ENCODE results near the gene SFXN3. TPM values are rescaled to one million over a fixed set of nuclear protein-coding genes. Genes with fewer than 3 reads are reported as not detected.
A peak's percentile ranks its signal among the peaks of the same experiment; 100 is the strongest.

Gene SFXN3
- total and polyA plus RNA-seq, 2 of the 13 experiments (the other 11 are each of a cell fraction or from before 2014, with no cell fraction given), result 16.8 to 71.5 TPM

GRCh38 chr10:101060951-101061623 lies 30.1 kb downstream of the SFXN3 start (continued):
- TF ChIP-seq ZNF687 (CRISPR knock-in tag; IDR thresholded peaks at IDR 0.05), result peak; percentile 88
- TF ChIP-seq SMYD3 (CRISPR knock-in tag; IDR thresholded peaks at IDR 0.05), result no peak
- no peak for TF ChIP-seq NR1H2 (CRISPR knock-in tag; IDR thresholded peaks at IDR 0.05; ENCODE audit: borderline replicate concordance, low read depth)
- TF ChIP-seq ZNF850 (CRISPR knock-in tag; conservative IDR thresholded peaks at IDR 0.05), result peak; percentile 93
- peak; percentile 81; the same call in 1 of the 2 replicates for TF ChIP-seq RXRA (CRISPR knock-in tag; IDR thresholded peaks at IDR 0.05)
- TF ChIP-seq ZBTB14 (CRISPR knock-in tag; IDR thresholded peaks at IDR 0.05), result 0 out of 2 replicates have a peak, but pooled peaks have one; percentile 18
- 0 out of 2 replicates have a peak, but pooled peaks have one; percentile 41 for TF ChIP-seq ZNF468 (CRISPR knock-in tag; IDR thresholded peaks at IDR 0.05)
- peak; percentile 95 for TF ChIP-seq NAIF1 (CRISPR knock-in tag; IDR thresholded peaks at IDR 0.05; ENCODE audit: borderline replicate concordance)
- peak; percentile 88 for TF ChIP-seq KDM3A (CRISPR knock-in tag; IDR thresholded peaks at IDR 0.05; ENCODE audit: low read depth)
- TF ChIP-seq MYNN (CRISPR knock-in tag; IDR thresholded peaks at IDR 0.05; ENCODE audit: low read depth), result no peak; the same call in 1 of the 2 replicates
- TF ChIP-seq ZNF253 (CRISPR knock-in tag; IDR thresholded peaks at IDR 0.05; ENCODE audit: borderline replicate concordance), result peak; percentile 72; the same call in 1 of the 2 replicates
- peak; percentile 76; the same call in 1 of the 2 replicates for TF ChIP-seq ZNF503 (CRISPR knock-in tag; IDR thresholded peaks at IDR 0.05)
- peak; percentile 63 for TF ChIP-seq GATA4 (IDR thresholded peaks at IDR 0.05; ENCODE audit: borderline replicate concordance, low read depth)
- 0 out of 2 replicates have a peak, but pooled peaks have one; percentile 35 for TF ChIP-seq SRY (CRISPR knock-in tag; IDR thresholded peaks at IDR 0.05)
- no peak; the same call in 1 of the 2 replicates for TF ChIP-seq SOX13 (IDR thresholded peaks at IDR 0.05)
- peak in 1 of 2 experiments; percentile 17; a peak in 1 of 4 replicates for TF ChIP-seq SOX13 (CRISPR knock-in tag; conservative IDR thresholded peaks at IDR 0.05 in 1 of 2, IDR thresholded peaks at IDR 0.05 in 1 of 2)
- TF ChIP-seq NPAS2 (CRISPR knock-in tag; IDR thresholded peaks at IDR 0.05; ENCODE audit: borderline replicate concordance), result no peak
- 0 out of 2 replicates have a peak, but pooled peaks have one; percentile 41 for TF ChIP-seq ZBTB26 (CRISPR knock-in tag; IDR thresholded peaks at IDR 0.05; ENCODE audit: borderline replicate concordance)
- no peak for TF ChIP-seq SRSF9 (IDR thresholded peaks at IDR 0.05; ENCODE audit: borderline replicate concordance, insufficient read depth, low read depth, low read length, poor library complexity, severe bottlenecking)
